Trophoblast cell (in vitro differentiated cells and primary cell): ENCODE results near the gene PIF1.

ENCODE experiments used
- DNase-seq, 2 donors: peaks; one replicate each; pipeline ENCODE4 v3.0.0-alpha.2; 2016
- H2AFZ ChIP-seq: 2 replicates; pipeline ENCODE4 v1.6.1; 2013; ENCODE audit warnings: low read length, moderate library complexity, mild to moderate bottlenecking; ENCODE audit not compliant: insufficient read depth, poor library complexity
- H2AK5ac ChIP-seq: 2 replicates; pipeline ENCODE4 v1.6.1; 2013; ENCODE audit warnings: mild to moderate bottlenecking, low read length
- H2BK120ac ChIP-seq: 2 replicates; pipeline ENCODE4 v1.6.1; 2013; ENCODE audit warnings: low read length, mild to moderate bottlenecking, moderate library complexity; ENCODE audit not compliant: insufficient read depth, poor library complexity
- H2BK12ac ChIP-seq: 2 replicates; pipeline ENCODE4 v1.6.1; 2013; ENCODE audit warnings: mild to moderate bottlenecking, low read length, moderate library complexity
- H2BK5ac ChIP-seq: 2 replicates; pipeline ENCODE4 v1.6.1; 2013; ENCODE audit warnings: low read length, low read depth, moderate library complexity, mild to moderate bottlenecking; ENCODE audit not compliant: poor library complexity
- H3K14ac ChIP-seq: 2 replicates; pipeline ENCODE4 v1.6.1; 2013; ENCODE audit warnings: mild to moderate bottlenecking, low read length
- H3K18ac ChIP-seq: 2 replicates; pipeline ENCODE4 v1.6.1; 2013; ENCODE audit warnings: mild to moderate bottlenecking, low read length
- H3K23ac ChIP-seq: 2 replicates; pipeline ENCODE4 v1.6.1; 2013; ENCODE audit warnings: low read length
- H3K27ac ChIP-seq: 2 replicates; pipeline ENCODE4 v1.5.1; 2013; ENCODE audit warnings: low read depth, mild to moderate bottlenecking, inconsistent platforms, low read length, moderate library complexity
- H3K27me3 ChIP-seq: 2 replicates; pipeline ENCODE4 v1.6.1; 2013; ENCODE audit warnings: inconsistent platforms, mild to moderate bottlenecking, low read length, moderate library complexity; ENCODE audit not compliant: insufficient read depth
- H3K36me3 ChIP-seq, 2 experiments: 1 replicate in 1 of 2; 2 replicates in 1 of 2; pipeline ENCODE4 v1.6.1; 2013; ENCODE audit warnings: low read length in 2 of 2, mild to moderate bottlenecking in 2 of 2, moderate library complexity in 1 of 2; ENCODE audit not compliant: insufficient read depth in 2 of 2, control insufficient read depth in 1 of 2
- H3K4ac ChIP-seq: 2 replicates; pipeline ENCODE4 v1.6.1; 2013; ENCODE audit warnings: low read depth, mild to moderate bottlenecking, low read length, moderate library complexity
- H3K4me1 ChIP-seq, 2 experiments: 1 replicate in 1 of 2; 2 replicates in 1 of 2; pipeline ENCODE4 v1.6.1; 2013; ENCODE audit warnings: low read length in 2 of 2, mild to moderate bottlenecking in 2 of 2, moderate library complexity in 1 of 2; ENCODE audit not compliant: insufficient read depth in 2 of 2, control insufficient read depth in 1 of 2
- H3K4me2 ChIP-seq: 2 replicates; pipeline ENCODE4 v1.6.1; 2013; ENCODE audit warnings: inconsistent platforms, mild to moderate bottlenecking, low read length, moderate library complexity
- H3K4me3 ChIP-seq: 2 replicates; pipeline ENCODE4 v1.5.1; 2013; ENCODE audit warnings: mild to moderate bottlenecking, low read depth, low read length, inconsistent platforms
- H3K79me1 ChIP-seq: one replicate; pipeline ENCODE4 v1.6.1; 2013; ENCODE audit warnings: low read length
- H3K79me2 ChIP-seq: 2 replicates; pipeline ENCODE4 v1.6.1; 2013; ENCODE audit warnings: low read length, mild to moderate bottlenecking; ENCODE audit not compliant: control insufficient read depth, insufficient read depth, poor library complexity
- H3K9ac ChIP-seq: 2 replicates; pipeline ENCODE4 v1.6.1; 2013; ENCODE audit warnings: mild to moderate bottlenecking, low read length
- H3K9me3 ChIP-seq: 2 replicates; pipeline ENCODE4 v1.6.1; 2013; ENCODE audit warnings: low read depth, mild to moderate bottlenecking, control low read depth, inconsistent platforms, low read length; ENCODE audit not compliant: insufficient read depth
- H4K12ac ChIP-seq: 2 replicates; pipeline ENCODE4 v1.6.1; 2013; ENCODE audit warnings: low read depth, mild to moderate bottlenecking, low read length, moderate library complexity
- H4K8ac ChIP-seq: 2 replicates; pipeline ENCODE4 v1.6.1; 2013; ENCODE audit warnings: low read depth, mild to moderate bottlenecking, low read length, moderate library complexity
- H4K91ac ChIP-seq: one replicate; pipeline ENCODE4 v1.6.1; 2013; ENCODE audit warnings: low read depth, mild to moderate bottlenecking, low read length, moderate library complexity
- WGBS: extraction: QIAGEN DNeasy Blood & Tissue Kit; methylation state at CpG from one replicate; pipeline ENCODE4 v1.1.7; 2013; ENCODE audit warnings: missing lambda C conversion rate; ENCODE audit not compliant: insufficient read length, insufficient coverage; ENCODE audit errors: extremely low coverage; 5-methylcytosine and 5-hydroxymethylcytosine counted together

Gene PIF1

GRCh38 chr15:64841060-64841343 lies 15.6 kb upstream of the PIF1 start:
- Histone ChIP-seq H3K4me2 (peak overlapping the region; percentile 83), H3K27ac (peak overlapping the region; percentile 81), H3K79me2 (peaks cover 8% of the 10 kb centered on the region), H3K14ac (peak overlapping the region; percentile 56), H2BK12ac (peak overlapping the region; percentile 16), H3K9ac (peak overlapping the region; percentile 80), H2AFZ (peak overlapping the region; percentile 66), H3K27me3 (no peaks in the 10 kb centered on the region), H3K36me3 (peaks cover 0 to 2% of the 10 kb centered on the region in 2 experiments), H3K18ac (peak overlapping the region; percentile 73), H3K4me1 (peaks cover 31 to 34% of the 10 kb centered on the region in 2 experiments), H3K4ac (no peak overlapping the region), H2BK5ac (peak overlapping the region; percentile 47), H4K12ac (peak overlapping the region; percentile 45), H2AK5ac (no peak overlapping the region), H4K8ac (peak overlapping the region; percentile 74), H4K91ac (peak overlapping the region; percentile 81), H3K23ac (no peak overlapping the region), H3K4me3 (peak overlapping the region; percentile 79), H2BK120ac (peak overlapping the region; percentile 55), H3K9me3 (no peaks in the 10 kb centered on the region), H3K79me1 (peaks cover 13% of the 10 kb centered on the region)
- no CpG with 5 or more reads among the region's 12 CpGs for WGBS
- DNase-seq: no peak

- H2AFZ ChIP-seq: no peak overlapping the region
- H3K18ac ChIP-seq: no peak overlapping the region
- peaks cover 5% of the 10 kb centered on the region for H3K79me2 ChIP-seq
- H3K9ac ChIP-seq: no peak overlapping the region
- no peak overlapping the region for H4K12ac ChIP-seq
- no peak overlapping the region for H3K27ac ChIP-seq
- H2BK120ac ChIP-seq: no peak overlapping the region
- no peak overlapping the region for H2AK5ac ChIP-seq
- no peak overlapping the region for H3K14ac ChIP-seq
- no peak overlapping the region for H3K4me2 ChIP-seq
- H3K36me3 ChIP-seq: no peaks in the 10 kb centered on the region
- no peak overlapping the region for H3K4me3 ChIP-seq
- H2BK5ac ChIP-seq: no peak overlapping the region
- no peak for DNase-seq
- no peak overlapping the region for H3K4ac ChIP-seq
- peaks cover 5 to 9% of the 10 kb centered on the region in 2 experiments for H3K4me1 ChIP-seq
- no CpG with 5 or more reads among the region's 1 CpG for WGBS
- no peak overlapping the region for H4K91ac ChIP-seq
- no peaks in the 10 kb centered on the region for H3K9me3 ChIP-seq
- H3K23ac ChIP-seq: no peak overlapping the region
- no peak overlapping the region for H4K8ac ChIP-seq
- H3K27me3 ChIP-seq: no peaks in the 10 kb centered on the region
- H2BK12ac ChIP-seq: no peak overlapping the region
- peaks cover 8% of the 10 kb centered on the region for H3K79me1 ChIP-seq
These were observed 12.1 kb upstream of the PIF1 start for GRCh38 chr15:64837502-64837901.

- no peak overlapping the region for H3K4ac ChIP-seq
- no peak overlapping the region for H3K27ac ChIP-seq
- H3K9me3 ChIP-seq: no peaks in the 10 kb centered on the region
- no peak overlapping the region for H2BK120ac ChIP-seq
- H2AFZ ChIP-seq: peak overlapping the region; percentile 25
- H2BK5ac ChIP-seq: no peak overlapping the region
- H3K79me1 ChIP-seq: peaks cover 2% of the 10 kb centered on the region
- WGBS: no CpG with 5 or more reads among the region's 14 CpGs
- H4K8ac ChIP-seq: no peak overlapping the region
- no peak overlapping the region for H3K23ac ChIP-seq
- H3K18ac ChIP-seq: no peak overlapping the region
- no peak overlapping the region for H4K12ac ChIP-seq
- H2BK12ac ChIP-seq: no peak overlapping the region
- no peak for DNase-seq
- no peak overlapping the region for H3K4me3 ChIP-seq
- H4K91ac ChIP-seq: peak overlapping the region; percentile 20
- peaks cover 1% of the 10 kb centered on the region for H3K79me2 ChIP-seq
- no peak overlapping the region for H2AK5ac ChIP-seq
- no peak overlapping the region for H3K14ac ChIP-seq
- H3K27me3 ChIP-seq: no peaks in the 10 kb centered on the region
- no peak overlapping the region for H3K9ac ChIP-seq
- peaks cover 3 to 5% of the 10 kb centered on the region in 2 experiments for H3K4me1 ChIP-seq
- H3K4me2 ChIP-seq: no peak overlapping the region
- H3K36me3 ChIP-seq: no peaks in the 10 kb centered on the region
These were observed 10.6 kb upstream of the PIF1 start for GRCh38 chr15:64836023-64836536.

- H3K79me2 ChIP-seq: no peaks in the 10 kb centered on the region
- no peak overlapping the region for H3K14ac ChIP-seq
- H3K4ac ChIP-seq: no peak overlapping the region
- H2BK120ac ChIP-seq: no peak overlapping the region
- no peaks in the 10 kb centered on the region for H3K4me1 ChIP-seq
- H3K27me3 ChIP-seq: no peaks in the 10 kb centered on the region
- no peak overlapping the region for H3K9ac ChIP-seq
- H3K23ac ChIP-seq: no peak overlapping the region
- H4K12ac ChIP-seq: no peak overlapping the region
- no peak overlapping the region for H3K4me2 ChIP-seq
- H3K27ac ChIP-seq: no peak overlapping the region
- H2AFZ ChIP-seq: no peak overlapping the region
- no peaks in the 10 kb centered on the region for H3K79me1 ChIP-seq
- no peaks in the 10 kb centered on the region for H3K36me3 ChIP-seq
- no peak overlapping the region for H3K4me3 ChIP-seq
- H4K8ac ChIP-seq: no peak overlapping the region
- no CpG with 5 or more reads among the region's 4 CpGs for WGBS
- no peaks in the 10 kb centered on the region for H3K9me3 ChIP-seq
- H3K18ac ChIP-seq: no peak overlapping the region
- H2AK5ac ChIP-seq: no peak overlapping the region
- no peak overlapping the region for H2BK5ac ChIP-seq
- no peak overlapping the region for H4K91ac ChIP-seq
- no peak for DNase-seq
- no peak overlapping the region for H2BK12ac ChIP-seq
These were observed 8.2 kb upstream of the PIF1 start for GRCh38 chr15:64833690-64834089.
